GM18519 (cell line): Measurements from ENCODE around the gene TMPRSS6.

Source experiments
- ATAC-seq: cut with Tn5 transposase; IDR thresholded peaks from one replicate; pipeline ENCODE4 v1.9.1; 2021; ENCODE audit warnings: mild to moderate bottlenecking, moderate library complexity; ENCODE audit not compliant: unreplicated experiment, low FRiP score

TMPRSS6 gene

DNA sequence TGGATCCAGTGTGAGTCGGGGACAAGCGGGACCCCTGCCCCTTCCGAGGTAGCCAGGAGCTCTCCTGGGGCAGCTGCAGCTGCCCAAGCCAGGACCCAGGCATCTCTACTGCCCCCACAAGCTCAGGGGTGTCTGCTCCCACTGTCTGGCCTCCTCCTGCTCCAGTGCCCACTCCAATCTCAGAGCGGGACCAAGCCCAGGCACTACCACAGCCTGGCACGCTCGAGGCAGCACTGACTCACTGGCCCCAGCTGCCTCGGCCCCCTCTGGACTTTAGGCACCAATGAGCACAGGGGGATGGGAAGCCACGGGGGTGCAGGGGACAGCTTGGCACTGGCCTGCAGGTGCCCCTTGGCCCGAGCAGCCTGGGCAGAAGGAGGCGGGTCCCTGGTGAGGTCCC, 32.0 kb upstream of the TMPRSS6 start:
- ATAC-seq = no peak

GRCh38 chr22:37140686-37141323, 31.3 kb upstream of the TMPRSS6 start:
- ATAC-seq = no peak

- ATAC-seq = no peak
These were observed 30.2 kb upstream of the TMPRSS6 start for GRCh38 chr22:37139762-37140161.

DNA sequence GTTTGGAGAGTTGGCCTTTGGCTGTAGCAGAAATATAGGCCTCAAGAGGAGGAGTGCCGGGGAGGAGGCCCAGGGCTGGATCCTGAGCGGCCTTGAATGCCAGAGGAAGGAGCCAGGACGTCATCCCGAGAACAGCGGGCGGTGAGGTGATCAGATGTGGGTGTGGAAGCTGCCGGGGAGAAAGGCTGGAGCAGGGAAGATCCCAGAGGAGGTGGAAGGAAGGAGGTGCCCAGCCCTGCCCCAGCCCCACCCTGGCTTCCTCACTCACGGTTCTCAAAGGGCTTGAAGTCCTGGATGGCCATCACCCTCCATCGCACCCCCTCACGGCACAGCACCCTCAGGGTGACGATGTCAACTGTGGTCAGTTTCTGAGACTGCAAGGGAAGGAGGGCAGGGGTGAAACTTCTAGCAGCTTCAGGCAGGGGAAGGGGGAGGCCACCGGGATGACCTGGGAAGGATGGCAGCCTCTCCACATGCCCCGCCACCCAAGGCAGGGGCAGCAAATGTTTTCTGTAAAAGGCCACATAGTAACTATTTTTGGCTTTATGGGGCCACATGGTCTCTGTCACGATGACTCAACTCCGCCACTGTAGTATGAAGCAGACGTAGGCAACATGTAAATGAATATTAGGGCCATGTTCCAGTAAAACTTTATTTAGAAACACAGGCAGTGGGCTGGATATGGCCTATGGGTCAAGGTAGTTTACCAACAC, 29.5 kb upstream of the TMPRSS6 start:
- no peak for ATAC-seq

- no peak for ATAC-seq
These were observed 28.6 kb upstream of the TMPRSS6 start for GRCh38 chr22:37137903-37138665.

GRCh38 chr22:37137131-37137530, 27.6 kb upstream of the TMPRSS6 start:
- ATAC-seq = no peak

DNA sequence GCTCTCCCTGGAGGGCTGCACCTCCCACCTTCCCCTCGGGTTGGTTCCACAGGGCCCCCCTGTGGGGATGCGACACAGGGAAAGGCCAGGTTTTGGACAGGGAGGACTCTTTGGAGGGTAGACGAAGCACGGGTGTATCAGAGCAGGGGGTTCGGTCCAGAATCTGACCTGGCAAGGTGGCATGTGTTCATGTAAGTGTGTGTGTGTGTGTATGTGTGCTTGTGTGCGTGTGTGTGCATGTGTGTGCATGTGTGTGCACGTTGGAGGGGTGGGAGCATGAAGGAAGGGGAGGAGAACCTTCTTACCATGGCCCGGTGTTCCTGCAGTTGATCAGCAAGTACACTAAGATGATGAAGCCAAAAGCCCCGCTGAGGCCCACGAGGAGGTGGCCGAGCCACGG, 25.5 kb upstream of the TMPRSS6 start:
- no peak for ATAC-seq

GRCh38 chr22:37133304-37134018, 23.9 kb upstream of the TMPRSS6 start:
- ATAC-seq = no peak

GRCh38 chr22:37132773-37133172, 23.3 kb upstream of the TMPRSS6 start:
- no peak for ATAC-seq

GRCh38 chr22:37129866-37130441, 20.4 kb upstream of the TMPRSS6 start:
- ATAC-seq = no peak

DNA sequence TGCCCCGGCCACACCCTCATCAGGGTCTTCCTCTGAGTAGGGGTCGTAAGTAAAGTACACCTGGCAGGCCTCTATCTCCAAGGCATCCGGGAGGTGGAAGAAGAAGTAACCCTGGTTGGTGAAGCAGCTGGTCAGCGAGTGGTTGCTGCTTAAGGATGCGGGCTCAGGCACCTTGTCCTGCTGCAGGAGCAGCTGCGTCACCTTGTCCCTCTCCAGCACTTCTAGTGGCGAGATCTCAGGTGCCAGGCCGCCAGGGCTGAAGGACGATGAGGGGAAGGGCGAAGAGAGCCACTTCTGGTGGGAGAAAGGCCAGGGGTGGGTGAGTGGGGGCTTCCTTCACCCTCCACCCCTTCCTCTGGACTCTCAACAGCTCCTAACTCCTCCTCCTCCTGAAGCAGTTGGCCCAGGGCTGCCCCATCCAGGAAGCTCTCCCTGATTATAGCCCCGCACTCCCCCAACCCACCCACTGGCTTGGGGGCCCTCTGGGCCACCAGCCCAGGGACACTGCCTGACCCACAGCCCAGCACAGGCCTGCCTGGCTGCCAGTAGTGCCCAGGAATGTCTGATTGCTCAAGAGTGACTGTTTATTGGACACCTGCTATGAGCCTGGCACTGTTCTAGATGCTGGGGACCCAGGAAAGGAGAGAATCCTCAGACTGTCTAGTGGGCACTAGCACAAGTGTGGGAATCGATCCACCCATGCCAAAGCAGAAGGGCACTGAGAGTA, 19.2 kb upstream of the TMPRSS6 start:
- ATAC-seq = no peak

GRCh38 chr22:37127350-37127878, 17.9 kb upstream of the TMPRSS6 start:
- ATAC-seq = no peak

- no peak for ATAC-seq
These were observed 17.4 kb upstream of the TMPRSS6 start for GRCh38 chr22:37126882-37127281.

GRCh38 chr22:37126383-37126782, 16.9 kb upstream of the TMPRSS6 start:
- ATAC-seq = no peak

DNA sequence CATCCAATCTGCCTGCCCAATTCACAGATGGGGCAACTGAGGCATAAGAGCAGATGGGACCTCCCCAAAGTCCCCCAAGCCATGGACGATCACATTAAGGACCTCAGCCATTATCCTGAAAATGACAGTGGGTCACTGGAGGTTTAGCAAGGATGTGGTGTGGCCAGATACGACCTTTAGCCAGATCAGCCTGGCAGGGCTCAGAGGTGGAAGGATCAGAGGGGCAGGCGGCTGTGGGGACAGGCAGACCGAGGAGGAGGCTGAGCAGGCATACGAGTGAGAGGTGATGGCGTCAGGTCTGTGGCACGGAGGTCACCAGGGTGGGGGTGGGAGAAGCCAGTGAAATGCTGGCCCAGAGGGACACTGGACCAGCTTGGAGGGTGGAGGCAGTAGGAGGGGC, 14.1 kb upstream of the TMPRSS6 start:
- no peak for ATAC-seq

- peak; percentile 5 for ATAC-seq
These were observed 13.2 kb upstream of the TMPRSS6 start for GRCh38 chr22:37122598-37123180.

DNA sequence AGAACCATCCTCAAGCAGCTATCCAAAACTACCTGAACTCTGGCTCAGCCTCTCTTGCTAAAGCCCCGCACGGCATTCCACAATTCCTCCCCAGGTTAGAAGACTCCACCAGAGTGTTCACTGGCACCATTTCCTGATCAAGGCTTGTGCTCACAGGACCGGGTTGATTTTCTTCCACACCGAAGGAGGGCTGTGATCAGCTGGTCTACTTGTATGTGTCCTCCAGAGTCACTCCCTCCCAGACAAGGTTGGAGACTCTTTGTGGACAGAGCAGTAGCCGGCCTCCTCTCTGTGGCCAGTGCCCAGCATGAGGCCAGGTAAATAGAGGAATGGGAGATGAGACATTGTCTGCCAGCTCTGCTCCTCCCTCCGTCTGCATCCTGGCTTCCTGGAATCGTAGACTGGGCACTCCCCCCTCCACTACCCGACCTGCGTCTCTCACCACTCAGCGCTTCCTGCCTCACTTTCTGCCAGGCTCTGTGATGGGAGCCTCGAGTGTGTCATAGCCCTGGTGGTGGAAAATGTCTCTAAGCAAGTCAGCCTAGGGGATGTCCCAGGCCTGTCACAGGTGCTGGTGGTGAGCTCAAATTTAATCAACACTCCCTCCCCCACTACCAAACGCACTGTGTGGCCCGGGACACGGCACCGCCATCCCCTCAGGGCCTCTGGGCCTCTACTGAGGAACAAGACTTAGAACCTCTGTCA, 12.5 kb upstream of the TMPRSS6 start:
- peak; percentile 65 for ATAC-seq

GRCh38 chr22:37120569-37121340, 11.2 kb upstream of the TMPRSS6 start:
- no peak for ATAC-seq
